ENCODE measurements around the gene SELE.

Gene SELE

DNA sequence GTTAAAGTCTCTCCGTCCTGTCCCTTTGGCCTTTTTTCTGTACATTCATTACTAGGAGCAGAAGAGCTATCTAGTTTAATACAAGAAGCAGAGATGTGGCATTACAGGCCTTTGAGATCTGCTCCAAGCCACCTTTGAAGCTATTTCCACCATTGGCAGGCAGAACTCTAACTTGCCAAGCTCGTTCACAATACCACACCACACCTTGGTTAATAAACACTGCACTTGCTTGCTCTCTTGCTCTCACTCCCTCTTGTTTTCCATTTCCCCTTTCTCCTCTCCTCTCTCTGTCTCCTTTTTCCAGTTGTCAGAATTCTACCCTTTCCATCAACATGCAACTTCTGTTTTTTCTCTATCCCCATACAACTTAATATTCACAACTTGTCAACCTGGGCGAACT lies 7.0 kb downstream of the SELE start:
- Histone ChIP-seq H3K9me2 (replicated peaks; ENCODE audit: control insufficient read depth, low read length) (no peaks in the 10 kb centered on the region), H3K9me3 (ENCODE audit: control insufficient read depth, insufficient read depth, low read length) (no peaks in the 10 kb centered on the region), H3K79me2 (ENCODE audit: control insufficient read depth, low read length) (no peaks in the 10 kb centered on the region), H3K27ac (ENCODE audit: low read depth, low read length) (no peak overlapping the region), H3K4me2 (ENCODE audit: low read length) (no peak overlapping the region), H3K36me3 (ENCODE audit: control insufficient read depth, low read length) (no peaks in the 10 kb centered on the region), H3K4me3 (ENCODE audit: low read length) (no peak overlapping the region), H3F3A (ENCODE audit: control insufficient read depth, insufficient read depth) (no peaks in the 10 kb centered on the region), H3K4me1 (ENCODE audit: control insufficient read depth, low read length) (no peaks in the 10 kb centered on the region), H3K27me3 (ENCODE audit: control insufficient read depth, low read length) (peaks cover 16% of the 10 kb centered on the region; the same call in 1 of the 2 replicates), H4K20me1 (ENCODE audit: control insufficient read depth, insufficient read depth, low read depth, low read length) (no peaks in the 10 kb centered on the region)
- no peak for TF ChIP-seq EZH2phosphoT487 (IDR thresholded peaks at IDR 0.05; ENCODE audit: borderline replicate concordance, low read length)
- no peak for TF ChIP-seq CTCF (IDR thresholded peaks at IDR 0.05; ENCODE audit: low read depth, low read length, poor library complexity, severe bottlenecking)

GRCh38 chr1:169725930-169726329 lies 7.9 kb downstream of the SELE start:
- no peaks in the 10 kb centered on the region for H3K36me3 ChIP-seq (ENCODE audit: control insufficient read depth, low read length)
- TF ChIP-seq EZH2phosphoT487 (IDR thresholded peaks at IDR 0.05; ENCODE audit: borderline replicate concordance, low read length) (no peak), CTCF (IDR thresholded peaks at IDR 0.05; ENCODE audit: low read depth, low read length, poor library complexity, severe bottlenecking) (no peak)
- H3K79me2 ChIP-seq (ENCODE audit: control insufficient read depth, low read length): no peaks in the 10 kb centered on the region
- H4K20me1 ChIP-seq (ENCODE audit: control insufficient read depth, insufficient read depth, low read depth, low read length): no peaks in the 10 kb centered on the region
- H3K4me1 ChIP-seq (ENCODE audit: control insufficient read depth, low read length): no peaks in the 10 kb centered on the region
- no peak overlapping the region for H3K27ac ChIP-seq (ENCODE audit: low read depth, low read length)
- H3K9me3 ChIP-seq (ENCODE audit: control insufficient read depth, insufficient read depth, low read length): no peaks in the 10 kb centered on the region
- peaks cover 6% of the 10 kb centered on the region; the same call in 1 of the 2 replicates for H3K27me3 ChIP-seq (ENCODE audit: control insufficient read depth, low read length)
- no peaks in the 10 kb centered on the region for H3F3A ChIP-seq (ENCODE audit: control insufficient read depth, insufficient read depth)
- no peak overlapping the region for H3K4me3 ChIP-seq (ENCODE audit: low read length)
- H3K9me2 ChIP-seq (replicated peaks; ENCODE audit: control insufficient read depth, low read length): no peaks in the 10 kb centered on the region
- no peak overlapping the region for H3K4me2 ChIP-seq (ENCODE audit: low read length)

- no peaks in the 10 kb centered on the region for H3K36me3 ChIP-seq (ENCODE audit: control insufficient read depth, low read length)
- no peaks in the 10 kb centered on the region for H3K9me2 ChIP-seq (replicated peaks; ENCODE audit: control insufficient read depth, low read length)
- TF ChIP-seq CTCF (IDR thresholded peaks at IDR 0.05; ENCODE audit: low read depth, low read length, poor library complexity, severe bottlenecking) (no peak), EZH2phosphoT487 (IDR thresholded peaks at IDR 0.05; ENCODE audit: borderline replicate concordance, low read length) (no peak)
- H3K4me2 ChIP-seq (ENCODE audit: low read length): no peak overlapping the region
- H4K20me1 ChIP-seq (ENCODE audit: control insufficient read depth, insufficient read depth, low read depth, low read length): no peaks in the 10 kb centered on the region
- H3K9me3 ChIP-seq (ENCODE audit: control insufficient read depth, insufficient read depth, low read length): no peaks in the 10 kb centered on the region
- no peaks in the 10 kb centered on the region for H3F3A ChIP-seq (ENCODE audit: control insufficient read depth, insufficient read depth)
- H3K4me1 ChIP-seq (ENCODE audit: control insufficient read depth, low read length): no peaks in the 10 kb centered on the region
- H3K27me3 ChIP-seq (ENCODE audit: control insufficient read depth, low read length): peaks cover under 1% of the 10 kb centered on the region; the same call in 1 of the 2 replicates
- no peak overlapping the region for H3K4me3 ChIP-seq (ENCODE audit: low read length)
- H3K27ac ChIP-seq (ENCODE audit: low read depth, low read length): no peak overlapping the region
- no peaks in the 10 kb centered on the region for H3K79me2 ChIP-seq (ENCODE audit: control insufficient read depth, low read length)
These were observed 9.7 kb downstream of the SELE start for GRCh38 chr1:169724168-169724567.

Measured in DOHH2 (cell line).